GM21786 (cell line): ENCODE results near the gene ARNT2.

Source experiments
- ATAC-seq: cut with Tn5 transposase; IDR thresholded peaks from one replicate; pipeline ENCODE4 v1.9.1; 2021; ENCODE audit not compliant: unreplicated experiment

Gene ARNT2

DNA sequence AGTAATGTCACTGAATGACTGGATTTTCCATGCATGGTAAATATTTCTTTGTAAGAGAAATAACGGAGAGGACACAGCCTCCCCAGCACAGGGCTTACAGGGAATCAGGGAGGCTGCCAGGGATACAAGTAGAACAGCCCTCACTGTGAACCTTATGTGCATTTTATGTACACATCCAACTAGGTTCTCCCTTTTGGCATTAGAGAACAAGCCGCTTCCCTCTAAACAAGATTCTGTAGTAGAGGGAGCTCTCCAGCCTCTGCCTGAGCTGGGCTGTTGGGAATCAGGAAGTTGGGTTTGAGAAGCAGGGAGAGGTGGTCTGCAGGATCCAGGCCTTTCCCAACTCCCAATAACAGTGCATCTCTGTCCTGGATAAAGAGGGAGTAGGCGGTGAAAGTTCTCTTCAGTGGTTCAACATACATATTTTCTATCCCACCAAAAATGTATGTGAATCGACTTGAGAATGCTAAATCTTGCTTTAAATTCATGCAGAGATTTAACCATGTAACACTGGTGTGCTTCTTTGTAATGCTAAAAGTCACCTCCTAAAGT is 83.7 kb downstream of the ARNT2 start:
- no peak for ATAC-seq

DNA sequence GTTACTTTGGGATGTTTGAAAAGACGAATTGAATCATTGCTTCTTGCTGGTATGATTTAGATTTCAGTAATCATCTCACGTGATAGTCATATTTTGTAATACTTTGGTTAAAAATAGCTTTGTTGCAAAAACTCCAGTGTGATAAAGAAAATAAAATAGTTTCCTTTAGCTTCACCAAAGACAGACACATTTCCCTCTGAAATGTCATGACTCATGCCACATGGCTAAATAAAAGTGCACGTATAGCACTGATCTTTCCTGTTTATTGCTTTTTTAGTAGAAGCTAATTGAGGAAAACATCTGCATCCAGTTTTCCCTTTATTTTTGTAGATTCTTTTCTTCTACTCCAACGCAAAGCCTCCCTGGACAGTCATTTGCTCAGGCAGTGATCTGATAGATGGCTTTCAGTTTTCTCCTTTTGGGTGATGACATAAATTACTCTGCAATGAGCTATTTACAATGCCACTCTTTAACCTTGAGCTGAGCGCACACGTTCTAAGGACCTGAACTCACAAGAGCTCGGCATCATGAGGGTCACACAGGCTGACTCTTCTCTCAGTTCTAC is 84.9 kb downstream of the ARNT2 start:
- ATAC-seq, result no peak

GRCh38 chr15:80490431-80490990 is 86.3 kb downstream of the ARNT2 start:
- no peak for ATAC-seq

- no peak for ATAC-seq
These were observed 87.1 kb downstream of the ARNT2 start for GRCh38 chr15:80491163-80491847.

GRCh38 chr15:80492409-80492808 is 88.2 kb downstream of the ARNT2 start:
- ATAC-seq, result no peak

DNA sequence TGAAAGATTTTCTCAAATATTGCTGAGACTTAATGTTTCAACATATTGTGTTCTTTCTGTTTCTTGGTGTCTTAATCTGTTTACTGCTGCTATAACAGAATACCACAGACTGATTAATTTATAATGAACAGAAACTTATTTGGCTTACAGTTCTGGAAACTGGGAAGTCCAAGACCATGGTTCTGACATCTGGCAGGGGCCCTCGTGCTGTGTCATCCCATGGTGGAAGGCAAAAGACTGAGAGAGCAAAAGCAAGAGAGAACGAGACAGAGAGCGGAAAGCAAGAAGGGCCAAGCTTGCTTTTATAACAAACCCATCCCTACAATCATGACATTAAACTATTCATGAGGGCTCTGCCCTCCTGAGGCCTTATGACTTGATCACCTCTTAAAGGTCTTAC is 88.7 kb downstream of the ARNT2 start:
- no peak for ATAC-seq

DNA sequence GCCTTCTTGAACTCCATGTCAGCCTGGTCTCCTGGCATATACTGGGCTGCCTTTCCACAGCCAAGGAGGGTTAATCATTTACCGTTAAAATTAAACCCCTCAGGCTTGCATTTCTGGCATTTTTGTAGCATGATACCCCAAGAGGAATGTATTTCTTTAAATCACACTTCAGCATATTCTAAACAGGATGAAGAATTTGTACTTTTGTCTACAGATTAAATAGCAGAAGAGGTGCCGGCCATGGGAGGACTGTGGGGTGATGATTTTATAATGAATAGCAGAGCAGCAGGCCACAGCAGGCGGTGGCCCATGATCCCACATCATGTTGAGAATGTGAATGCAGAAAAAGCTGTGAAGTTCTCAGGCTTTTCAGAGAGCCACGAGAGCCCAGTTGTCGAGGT is 90.2 kb downstream of the ARNT2 start:
- no peak for ATAC-seq

- ATAC-seq, result no peak
These were observed 90.6 kb downstream of the ARNT2 start for GRCh38 chr15:80494756-80495155.

GRCh38 chr15:80495401-80495942 is 91.3 kb downstream of the ARNT2 start:
- ATAC-seq, result no peak

- no peak for ATAC-seq
These were observed 91.9 kb downstream of the ARNT2 start for GRCh38 chr15:80496096-80496495.

DNA sequence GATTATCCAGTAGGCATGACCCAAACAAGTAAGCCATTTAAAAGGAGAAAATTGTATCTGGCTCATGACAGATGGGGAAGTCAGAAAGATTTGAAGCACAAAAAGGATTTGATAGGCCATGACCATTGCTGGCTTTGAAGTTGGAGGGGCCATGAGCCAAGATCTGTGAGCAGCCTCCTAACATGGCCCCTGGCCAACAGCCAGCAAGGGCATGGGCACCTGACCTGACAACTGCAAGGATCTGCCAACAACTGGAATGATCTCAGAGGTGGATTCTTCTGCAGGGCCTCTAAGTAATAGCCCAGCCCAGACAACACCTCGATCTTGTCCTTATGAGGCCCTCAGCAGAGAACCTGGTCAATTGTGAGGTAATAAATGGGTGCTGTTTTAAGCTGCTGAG is 93.0 kb downstream of the ARNT2 start:
- no peak for ATAC-seq

GRCh38 chr15:80498652-80499051 is 94.5 kb downstream of the ARNT2 start:
- ATAC-seq, result no peak

- ATAC-seq, result no peak
These were observed 95.8 kb downstream of the ARNT2 start for GRCh38 chr15:80500021-80500420.

- ATAC-seq, result no peak
These were observed 97.3 kb downstream of the ARNT2 start for GRCh38 chr15:80501476-80501875.

DNA sequence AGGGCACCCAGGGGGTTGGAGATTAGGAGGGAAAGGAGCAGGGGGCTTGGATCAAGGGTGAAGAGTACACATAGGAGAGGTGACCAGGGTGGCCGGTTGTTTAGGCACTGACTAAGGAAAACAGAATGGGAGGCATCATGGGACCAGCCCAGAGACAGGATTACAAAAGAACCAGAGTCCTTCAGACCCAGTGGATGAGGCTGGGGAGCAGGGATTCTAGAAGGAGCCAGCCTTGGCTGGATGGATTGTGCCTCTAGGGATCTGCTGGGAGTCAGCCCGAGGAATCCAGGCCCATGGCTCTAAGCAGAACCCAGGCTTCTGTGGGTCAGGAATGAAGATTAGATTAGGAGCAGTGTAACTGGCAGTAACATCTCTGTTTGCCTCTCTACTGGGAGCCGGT is 98.6 kb downstream of the ARNT2 start:
- ATAC-seq, result no peak

- ATAC-seq, result no peak
These were observed 99.3 kb downstream of the ARNT2 start for GRCh38 chr15:80503319-80503952.

GRCh38 chr15:80504931-80505330 is 100.7 kb downstream of the ARNT2 start:
- no peak for ATAC-seq

- no peak for ATAC-seq
These were observed 102.2 kb downstream of the ARNT2 start for GRCh38 chr15:80506286-80506893.

DNA sequence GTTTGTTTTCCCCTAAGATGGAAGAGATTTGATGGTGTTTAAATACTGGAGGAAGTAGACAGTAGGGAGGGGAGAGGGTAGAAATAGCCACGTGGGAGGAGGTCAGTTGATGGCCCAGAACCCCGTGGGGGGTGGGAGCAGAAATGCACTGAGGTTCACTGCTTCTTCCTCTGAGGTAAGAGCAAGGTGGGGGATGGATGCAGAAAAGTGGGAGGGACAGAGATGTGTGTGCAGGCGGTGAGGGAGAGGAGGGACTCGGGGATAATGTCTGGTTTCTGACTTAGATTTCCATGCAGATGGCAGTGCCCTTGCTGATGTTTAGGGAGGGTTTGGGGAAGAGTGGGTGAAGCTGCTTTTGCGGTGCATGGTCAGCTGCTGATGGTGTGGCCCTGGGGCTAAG is 102.9 kb downstream of the ARNT2 start:
- no peak for ATAC-seq

DNA sequence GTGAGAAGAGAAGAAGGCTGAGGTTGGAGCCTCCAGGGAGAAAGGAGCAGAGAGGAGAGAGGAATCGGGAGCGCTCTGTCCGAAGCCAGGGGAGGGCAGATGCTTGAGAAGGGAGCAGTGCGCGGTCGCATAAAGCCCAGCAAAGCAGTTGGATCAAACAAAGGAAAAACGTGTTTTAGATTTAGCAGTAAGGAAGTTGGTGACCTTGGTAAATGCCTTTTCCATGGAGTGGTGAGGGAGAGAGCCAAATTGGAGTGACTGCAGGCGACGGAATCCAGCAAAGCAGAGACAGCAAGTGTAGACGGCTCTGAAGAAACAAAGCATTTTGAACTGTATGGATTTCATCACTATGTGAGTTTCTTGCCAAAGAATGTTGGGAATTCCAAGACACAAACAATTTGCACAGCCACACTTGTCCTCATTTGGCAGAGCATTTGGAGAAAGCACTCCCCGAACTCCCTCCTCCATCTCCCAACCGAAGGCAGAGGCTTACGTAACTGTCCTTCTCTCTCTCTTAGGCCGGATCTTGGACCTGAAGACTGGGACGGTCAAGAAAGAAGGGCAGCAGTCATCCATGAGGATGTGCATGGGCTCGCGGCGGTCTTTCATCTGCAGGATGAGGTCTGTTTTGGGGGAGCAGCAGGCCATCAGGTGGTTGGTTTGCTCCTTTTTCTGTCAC is 103.6 kb downstream of the ARNT2 start:
- no peak for ATAC-seq

- no peak for ATAC-seq
These were observed 104.6 kb downstream of the ARNT2 start for GRCh38 chr15:80508783-80509182.
